ENCODE data around the gene PTH1R. TPM values are rescaled to one million over a fixed set of nuclear protein-coding genes. Genes with fewer than 3 reads are reported as not detected.

Gene PTH1R
- polyA plus RNA-seq, 1 of the 3 experiments (the other 2 are of a cell fraction) = 0.07 TPM

DNA sequence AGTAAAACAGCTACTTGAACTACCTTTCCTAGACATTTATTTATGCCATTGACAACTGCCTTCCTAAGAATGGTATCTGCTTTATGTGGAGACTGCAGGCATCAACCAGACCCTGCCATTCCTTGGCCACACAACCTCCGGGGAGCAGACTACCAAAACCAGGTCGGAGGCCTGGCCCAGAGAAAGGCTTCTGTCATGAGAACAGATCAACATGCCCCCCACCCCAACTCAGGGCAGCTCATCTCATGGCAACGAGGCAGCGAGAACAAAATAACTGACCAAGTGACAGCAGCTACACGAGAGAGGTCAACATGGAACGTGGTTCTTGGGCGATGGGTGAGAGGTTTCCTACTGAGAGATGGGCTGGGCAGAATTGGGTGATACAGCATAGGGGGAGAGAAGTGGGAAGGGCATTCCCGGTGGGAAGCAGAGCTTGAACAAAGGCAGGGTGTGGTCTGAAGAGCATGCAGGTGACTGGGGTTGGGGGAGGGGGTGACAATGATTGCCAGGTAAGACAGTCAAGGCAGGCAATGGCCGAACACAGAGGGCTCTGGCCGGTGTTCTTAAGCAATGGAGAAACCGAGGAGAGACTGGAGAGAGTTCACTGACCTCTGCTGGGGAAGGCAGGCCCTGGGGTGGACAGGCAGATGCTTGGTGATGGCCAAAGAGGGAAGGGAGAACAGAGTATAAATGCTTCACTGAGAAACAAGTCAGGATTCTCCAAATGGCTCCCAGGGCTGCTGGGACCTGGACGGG is 65.1 kb downstream of the PTH1R start:
- no peaks in the 10 kb centered on the region for H3K9me3 ChIP-seq
- H3F3A ChIP-seq (replicated peaks; ENCODE audit: insufficient read depth) = peaks cover 7% of the 10 kb centered on the region
- WGBS (ENCODE audit: low lambda C conversion rate) = 86% methylated on average over 9 of the region's 12 CpGs
- H3K4me3 ChIP-seq (ENCODE audit: low read depth in 2 of 2, low read length in 1 of 2) = no peak overlapping the region
- peaks cover 8 to 22% of the 10 kb centered on the region in 2 experiments for H3K4me1 ChIP-seq (ENCODE audit: control insufficient read depth in 1 of 2, insufficient read depth in 2 of 2, low read depth in 1 of 2, low read length in 1 of 2)
- H3K27ac ChIP-seq (ENCODE audit: low read depth in 2 of 2, low read length in 1 of 2) = no peak overlapping the region
- peaks cover 51% of the 10 kb centered on the region for H4K20me1 ChIP-seq (ENCODE audit: insufficient read depth)
- CTCF ChIA-PET = interaction anchor here (0.7 to 0.9 kb wide), 2 partner anchors 15 to 19 kb away, joined by 3 read pairs; no protein-coding TSS in a partner anchor
- H3K4me2 ChIP-seq = no peak overlapping the region
- no peak overlapping the region for H3K9ac ChIP-seq
- peaks cover 91% of the 10 kb centered on the region for H3K79me2 ChIP-seq (ENCODE audit: insufficient read depth)
- no peak overlapping the region for H2AFZ ChIP-seq (ENCODE audit: low read depth)
- POLR2A ChIA-PET = no interaction called here
- no peak for TF ChIP-seq POLR2AphosphoS5 (IDR thresholded peaks at IDR 0.05; ENCODE audit: low read depth, low read length)
- TF ChIP-seq, protein P1, sequence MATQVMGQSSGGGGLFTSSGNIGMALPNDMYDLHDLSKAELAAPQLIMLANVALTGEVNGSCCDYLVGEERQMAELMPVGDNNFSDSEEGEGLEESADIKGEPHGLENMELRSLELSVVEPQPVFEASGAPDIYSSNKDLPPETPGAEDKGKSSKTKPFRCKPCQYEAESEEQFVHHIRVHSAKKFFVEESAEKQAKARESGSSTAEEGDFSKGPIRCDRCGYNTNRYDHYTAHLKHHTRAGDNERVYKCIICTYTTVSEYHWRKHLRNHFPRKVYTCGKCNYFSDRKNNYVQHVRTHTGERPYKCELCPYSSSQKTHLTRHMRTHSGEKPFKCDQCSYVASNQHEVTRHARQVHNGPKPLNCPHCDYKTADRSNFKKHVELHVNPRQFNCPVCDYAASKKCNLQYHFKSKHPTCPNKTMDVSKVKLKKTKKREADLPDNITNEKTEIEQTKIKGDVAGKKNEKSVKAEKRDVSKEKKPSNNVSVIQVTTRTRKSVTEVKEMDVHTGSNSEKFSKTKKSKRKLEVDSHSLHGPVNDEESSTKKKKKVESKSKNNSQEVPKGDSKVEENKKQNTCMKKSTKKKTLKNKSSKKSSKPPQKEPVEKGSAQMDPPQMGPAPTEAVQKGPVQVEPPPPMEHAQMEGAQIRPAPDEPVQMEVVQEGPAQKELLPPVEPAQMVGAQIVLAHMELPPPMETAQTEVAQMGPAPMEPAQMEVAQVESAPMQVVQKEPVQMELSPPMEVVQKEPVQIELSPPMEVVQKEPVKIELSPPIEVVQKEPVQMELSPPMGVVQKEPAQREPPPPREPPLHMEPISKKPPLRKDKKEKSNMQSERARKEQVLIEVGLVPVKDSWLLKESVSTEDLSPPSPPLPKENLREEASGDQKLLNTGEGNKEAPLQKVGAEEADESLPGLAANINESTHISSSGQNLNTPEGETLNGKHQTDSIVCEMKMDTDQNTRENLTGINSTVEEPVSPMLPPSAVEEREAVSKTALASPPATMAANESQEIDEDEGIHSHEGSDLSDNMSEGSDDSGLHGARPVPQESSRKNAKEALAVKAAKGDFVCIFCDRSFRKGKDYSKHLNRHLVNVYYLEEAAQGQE (IDR thresholded peaks at IDR 0.05; ENCODE audit: low read depth, low read length) = no peak
- TF ChIP-seq, protein P2, sequence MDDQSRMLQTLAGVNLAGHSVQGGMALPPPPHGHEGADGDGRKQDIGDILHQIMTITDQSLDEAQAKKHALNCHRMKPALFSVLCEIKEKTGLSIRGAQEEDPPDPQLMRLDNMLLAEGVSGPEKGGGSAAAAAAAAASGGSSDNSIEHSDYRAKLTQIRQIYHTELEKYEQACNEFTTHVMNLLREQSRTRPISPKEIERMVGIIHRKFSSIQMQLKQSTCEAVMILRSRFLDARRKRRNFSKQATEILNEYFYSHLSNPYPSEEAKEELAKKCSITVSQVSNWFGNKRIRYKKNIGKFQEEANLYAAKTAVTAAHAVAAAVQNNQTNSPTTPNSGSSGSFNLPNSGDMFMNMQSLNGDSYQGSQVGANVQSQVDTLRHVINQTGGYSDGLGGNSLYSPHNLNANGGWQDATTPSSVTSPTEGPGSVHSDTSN (IDR thresholded peaks at IDR 0.05) = no peak
- no peak for TF ChIP-seq NFIC (IDR thresholded peaks at IDR 0.05; ENCODE audit: borderline replicate concordance)
- TF ChIP-seq MEF2A (IDR thresholded peaks at IDR 0.05; ENCODE audit: borderline replicate concordance, low read depth) = no peak
- no peak for TF ChIP-seq GATA2 (CRISPR knock-in tag; IDR thresholded peaks at IDR 0.05)
- no peak for TF ChIP-seq FOXJ3 (CRISPR knock-in tag; IDR thresholded peaks at IDR 0.05)
- TF ChIP-seq SMC3 (IDR thresholded peaks at IDR 0.05; ENCODE audit: low read depth, low read length) = no peak
- H3K27me3 ChIP-seq (ENCODE audit: insufficient read depth) = no peaks in the 10 kb centered on the region
- DNase-seq = no peak
- no peaks in the 10 kb centered on the region for H3K9me2 ChIP-seq
- peaks cover 16 to 32% of the 10 kb centered on the region in 2 experiments for H3K36me3 ChIP-seq (replicated peaks in 1 of 2; ENCODE audit: control insufficient read depth in 1 of 2, insufficient read depth in 2 of 2, low read length in 1 of 2)

DNA sequence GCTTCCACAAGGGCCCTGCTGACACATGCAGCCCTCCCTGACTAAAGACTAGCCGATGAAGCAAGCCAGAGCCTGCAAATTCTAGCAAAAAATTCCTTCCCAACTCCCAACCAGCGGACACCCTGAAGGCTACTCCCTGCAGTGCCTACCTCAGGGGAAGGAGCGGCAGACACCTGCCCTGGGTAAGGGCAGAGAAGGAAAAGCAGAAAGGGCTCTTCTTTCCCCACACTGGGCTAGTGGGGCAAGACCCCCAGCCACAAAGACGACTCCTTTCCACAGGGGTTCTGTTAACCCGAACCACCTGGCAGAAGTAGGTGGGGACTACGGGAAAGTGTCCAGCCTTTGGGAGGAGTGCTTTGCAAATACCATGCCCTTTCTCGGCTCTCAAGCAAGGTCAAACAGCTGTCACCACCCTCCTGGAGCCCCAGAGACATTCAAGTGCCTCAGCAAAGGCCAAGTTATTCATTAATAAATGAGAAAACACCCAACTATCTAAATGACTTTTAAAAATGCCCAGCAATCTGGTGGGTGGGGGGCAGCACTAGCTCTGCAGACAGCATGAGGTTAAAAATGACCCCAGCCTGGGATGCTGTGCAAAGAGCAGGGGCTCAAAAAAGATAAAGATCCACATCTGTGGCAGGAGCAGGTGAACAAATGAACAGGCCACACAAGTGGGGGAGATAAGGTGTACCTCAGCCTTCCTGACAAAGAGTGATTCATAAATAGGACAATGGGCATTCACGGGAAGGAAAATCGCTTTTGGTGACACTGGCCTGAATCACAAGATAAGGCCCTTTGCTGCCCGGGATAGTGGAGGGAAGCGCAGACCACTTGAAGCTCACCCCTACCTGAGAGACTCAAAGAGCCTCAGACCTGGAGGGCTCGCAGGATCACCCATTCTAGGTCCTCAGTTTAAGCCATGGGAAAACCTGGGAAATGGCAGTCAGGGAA is 66.0 kb downstream of the PTH1R start:
- Histone ChIP-seq H3K9me3 (no peaks in the 10 kb centered on the region), H3K9ac (no peak overlapping the region), H2AFZ (ENCODE audit: low read depth) (no peak overlapping the region), H4K20me1 (ENCODE audit: insufficient read depth) (peaks cover 60% of the 10 kb centered on the region), H3K4me3 (ENCODE audit: low read depth in 2 of 2, low read length in 1 of 2) (no peak overlapping the region), H3K9me2 (no peaks in the 10 kb centered on the region), H3K79me2 (ENCODE audit: insufficient read depth) (peaks cover 91% of the 10 kb centered on the region), H3F3A (replicated peaks; ENCODE audit: insufficient read depth) (peaks cover 15% of the 10 kb centered on the region), H3K27ac (ENCODE audit: low read depth in 2 of 2, low read length in 1 of 2) (peak overlapping the region in 1 of 2 experiments; percentile 3; a peak in 1 of 4 replicates), H3K4me1 (ENCODE audit: control insufficient read depth in 1 of 2, insufficient read depth in 2 of 2, low read depth in 1 of 2, low read length in 1 of 2) (peaks cover 16 to 30% of the 10 kb centered on the region in 2 experiments), H3K4me2 (no peak overlapping the region), H3K27me3 (ENCODE audit: insufficient read depth) (no peaks in the 10 kb centered on the region), H3K36me3 (replicated peaks in 1 of 2; ENCODE audit: control insufficient read depth in 1 of 2, insufficient read depth in 2 of 2, low read length in 1 of 2) (peaks cover 14 to 26% of the 10 kb centered on the region in 2 experiments)
- 62% methylated on average over 10 of the region's 12 CpGs for WGBS (ENCODE audit: low lambda C conversion rate)
- TF ChIP-seq GATA2 (CRISPR knock-in tag; IDR thresholded peaks at IDR 0.05) = 0 out of 2 replicates have a peak, but pooled peaks have one; percentile 15
- no peak for TF ChIP-seq FOXJ3 (CRISPR knock-in tag; IDR thresholded peaks at IDR 0.05)
- no peak for TF ChIP-seq SIN3A (IDR thresholded peaks at IDR 0.05; ENCODE audit: borderline replicate concordance, low read depth, low read length)
- no peak for TF ChIP-seq EP300 (IDR thresholded peaks at IDR 0.05; ENCODE audit: borderline replicate concordance in 1 of 2, low read depth in 1 of 2, low read length in 1 of 2)
- no peak for DNase-seq
- CTCF ChIA-PET = no interaction called here
- POLR2A ChIA-PET = no interaction called here

Measured in SK-N-SH (cell line).